HUES64 (cell line): ENCODE data around the gene BDKRB1. TPM values are rescaled to one million over a fixed set of nuclear protein-coding genes. Genes with fewer than 3 reads are reported as not detected.

ENCODE experiments used
- H3K27ac ChIP-seq: 2 replicates; pipeline ENCODE4 v1.7.0; 2013; ENCODE audit warnings: low read depth, low read length, inconsistent platforms
- H3K27me3 ChIP-seq: 2 replicates; pipeline ENCODE4 v1.6.1; 2013; ENCODE audit warnings: mild to moderate bottlenecking, low read length; ENCODE audit not compliant: insufficient read depth
- H3K36me3 ChIP-seq: 2 replicates; pipeline ENCODE4 v1.6.1; 2013; ENCODE audit warnings: mild to moderate bottlenecking, low read length; ENCODE audit not compliant: insufficient read depth
- H3K4me1 ChIP-seq: 2 replicates; pipeline ENCODE4 v1.6.1; 2013; ENCODE audit warnings: mild to moderate bottlenecking, low read length, moderate library complexity; ENCODE audit not compliant: insufficient read depth
- H3K4me3 ChIP-seq: 2 replicates; pipeline ENCODE4 v1.5.1; 2013; ENCODE audit warnings: mild to moderate bottlenecking, low read length, moderate library complexity
- H3K9ac ChIP-seq: 2 replicates; pipeline ENCODE4 v1.6.1; 2013; ENCODE audit warnings: mild to moderate bottlenecking, low read depth, low read length
- H3K9me3 ChIP-seq: 2 replicates; pipeline ENCODE4 v1.6.1; 2013; ENCODE audit warnings: low read depth, low read length; ENCODE audit not compliant: insufficient read depth
- WGBS: fragments of 150-250, 120-280 bp; methylation state at CpG from one replicate; pipeline ENCODE4 v1.1.7; 2013; ENCODE audit warnings: missing lambda C conversion rate; 5-methylcytosine and 5-hydroxymethylcytosine counted together
- polyA plus RNA-seq, 2 experiments: library from polyadenylated mRNA; stranded (reverse); fragments of 50-300 nt; gene quantifications; one replicate each; pipeline ENCODE4 v1.2.3, GENCODE V29; 2013

The BDKRB1 gene
- polyA plus RNA-seq (2013, experiment 1 of 2) = not detected
- 0.44 TPM for polyA plus RNA-seq (2013, experiment 2 of 2)

DNA sequence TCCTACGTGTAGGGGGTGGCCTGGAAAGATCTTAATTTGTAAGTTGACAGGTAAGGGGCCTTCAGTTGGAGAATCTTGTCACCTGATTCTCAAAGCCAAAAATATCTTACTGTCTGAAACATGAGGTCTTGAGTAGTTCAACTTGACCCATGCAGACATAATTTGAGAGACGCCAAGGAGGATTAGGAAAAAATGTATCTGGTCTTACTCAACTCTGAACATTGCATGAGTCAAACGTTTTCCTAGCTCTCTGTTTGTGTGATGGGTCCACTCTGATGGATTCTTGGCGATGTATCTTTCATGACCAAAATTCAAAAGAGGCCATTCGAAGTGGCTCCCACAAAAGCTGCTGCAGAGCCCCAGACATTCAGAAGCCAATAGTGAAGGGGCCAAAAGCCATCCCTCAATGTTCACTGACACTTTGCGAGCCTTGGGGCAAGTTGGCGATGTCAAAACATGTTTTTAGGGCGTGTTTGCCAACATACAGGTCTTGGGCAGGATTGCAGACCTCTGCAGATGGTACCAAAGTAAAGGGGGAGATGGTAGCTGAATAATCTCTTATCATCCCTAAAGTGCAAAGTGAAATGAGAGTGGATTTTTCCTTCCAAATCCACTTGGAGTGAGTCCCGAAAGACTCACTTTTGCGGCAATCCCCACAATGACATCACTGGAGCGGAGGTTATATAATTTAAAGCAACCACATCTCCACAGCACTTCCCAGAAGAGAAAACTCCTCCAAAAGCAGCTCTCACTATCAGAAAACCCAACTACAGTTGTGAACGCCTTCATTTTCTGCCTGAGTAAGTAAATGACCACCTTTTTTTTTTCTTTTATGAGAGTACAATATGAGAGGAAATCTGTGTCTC is at the start of gene BDKRB1:
Gene BDKRB1 (plus strand): TSS at position 710 of the 866 bp plus-strand sequence. CDS start 7,473 bp downstream, outside the sequence.
- WGBS = 93% methylated on average over 12 of the region's 12 CpGs
- no peak within 1 kb of the TSS for H3K27ac ChIP-seq
- H3K4me3 ChIP-seq = no peak within 1 kb of the TSS
- H3K9ac ChIP-seq = no peak within 1 kb of the TSS
- H3K36me3 ChIP-seq = no peaks in the 10 kb centered on the region
- H3K4me1 ChIP-seq = peaks cover 5% of the 10 kb centered on the region; the same call in 1 of the 2 replicates
- H3K9me3 ChIP-seq = peaks cover 3% of the 10 kb centered on the region; the same call in 1 of the 2 replicates
- H3K27me3 ChIP-seq = no peaks in the 10 kb centered on the region

- WGBS = 81% methylated on average over 8 of the region's 8 CpGs
- peaks cover 26% of the 10 kb centered on the region for H3K27me3 ChIP-seq
- H3K9me3 ChIP-seq = no peaks in the 10 kb centered on the region
- H3K36me3 ChIP-seq = no peaks in the 10 kb centered on the region
- H3K4me1 ChIP-seq = peaks cover 20% of the 10 kb centered on the region; the same call in 1 of the 2 replicates
- no peak overlapping the region for H3K4me3 ChIP-seq
- H3K9ac ChIP-seq = no peak overlapping the region
- no peak overlapping the region for H3K27ac ChIP-seq
These were observed 49.5 kb upstream of the BDKRB1 start for GRCh38 chr14:96206461-96206860.

DNA sequence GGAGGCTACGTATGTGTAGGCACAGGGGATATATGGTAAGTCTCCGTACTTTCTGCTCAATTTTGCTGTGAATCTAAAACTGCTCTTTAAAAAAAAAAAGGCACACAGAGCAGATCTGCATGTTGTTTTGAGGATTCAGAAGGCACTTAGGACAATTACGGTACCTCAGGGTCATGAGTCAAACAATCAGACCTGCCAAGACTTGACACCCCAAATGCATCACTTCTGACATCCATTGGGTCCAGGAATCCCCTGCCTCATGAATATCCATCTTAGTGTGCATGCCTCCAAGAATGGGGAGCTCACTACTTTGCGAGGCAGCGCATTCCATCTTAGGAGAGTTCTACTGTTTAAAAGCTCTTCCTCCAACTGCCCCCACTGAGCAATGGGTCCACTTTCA is 48.3 kb upstream of the BDKRB1 start:
- Histone ChIP-seq H3K27ac (no peak overlapping the region), H3K9ac (no peak overlapping the region), H3K36me3 (no peaks in the 10 kb centered on the region), H3K4me1 (peaks cover 20% of the 10 kb centered on the region; the same call in 1 of the 2 replicates), H3K9me3 (no peaks in the 10 kb centered on the region), H3K4me3 (no peak overlapping the region), H3K27me3 (peaks cover 26% of the 10 kb centered on the region)
- 94% methylated on average over 5 of the region's 5 CpGs for WGBS

DNA sequence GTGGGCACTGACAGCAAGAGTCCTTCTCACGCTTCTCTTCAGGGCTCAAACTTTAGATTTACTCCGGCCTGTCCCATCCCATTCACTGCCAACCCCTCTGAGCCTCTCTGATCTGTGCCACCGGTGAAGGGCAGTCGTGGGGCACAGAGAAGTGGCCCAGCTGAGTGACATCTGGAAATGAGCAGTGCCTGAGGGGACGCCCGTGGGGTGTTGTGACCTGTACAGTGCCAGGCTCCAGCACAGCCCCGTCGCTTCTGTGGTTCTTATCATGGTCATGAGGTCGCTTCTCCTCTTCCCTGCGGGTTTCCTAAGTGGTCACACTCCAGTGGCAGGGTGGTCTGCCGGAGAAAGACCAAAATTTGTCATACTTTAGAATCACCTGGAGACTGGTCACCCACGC is 47.3 kb upstream of the BDKRB1 start:
- H3K36me3 ChIP-seq = no peaks in the 10 kb centered on the region
- no peak overlapping the region for H3K9ac ChIP-seq
- peaks cover 21% of the 10 kb centered on the region for H3K27me3 ChIP-seq
- no peak overlapping the region for H3K4me3 ChIP-seq
- H3K4me1 ChIP-seq = peaks cover 20% of the 10 kb centered on the region; the same call in 1 of the 2 replicates
- no peaks in the 10 kb centered on the region for H3K9me3 ChIP-seq
- H3K27ac ChIP-seq = no peak overlapping the region
- 94% methylated on average over 12 of the region's 12 CpGs for WGBS

DNA sequence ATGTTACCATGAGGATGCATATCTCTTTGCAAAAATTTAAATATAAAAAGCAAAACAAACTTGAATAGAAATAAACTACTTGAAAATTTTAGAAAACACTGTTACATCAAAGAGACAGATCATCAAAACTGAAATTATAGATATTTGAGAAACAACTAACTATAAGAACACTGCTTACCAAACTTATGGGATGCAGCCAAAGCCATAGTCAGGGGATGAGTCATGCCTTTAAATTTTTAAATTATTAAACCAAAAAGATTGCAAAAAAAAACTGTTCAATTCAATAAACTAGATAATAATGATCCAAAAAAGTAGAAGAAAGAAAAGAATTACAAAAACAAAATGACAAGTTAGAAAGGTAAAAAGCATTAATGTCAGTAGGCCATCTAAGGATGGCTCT is 43.9 kb upstream of the BDKRB1 start:
- no peak overlapping the region for H3K9ac ChIP-seq
- H3K9me3 ChIP-seq = no peaks in the 10 kb centered on the region
- no peaks in the 10 kb centered on the region for H3K27me3 ChIP-seq
- no peak overlapping the region for H3K4me3 ChIP-seq
- H3K4me1 ChIP-seq = no peaks in the 10 kb centered on the region
- H3K27ac ChIP-seq = no peak overlapping the region
- H3K36me3 ChIP-seq = no peaks in the 10 kb centered on the region

DNA sequence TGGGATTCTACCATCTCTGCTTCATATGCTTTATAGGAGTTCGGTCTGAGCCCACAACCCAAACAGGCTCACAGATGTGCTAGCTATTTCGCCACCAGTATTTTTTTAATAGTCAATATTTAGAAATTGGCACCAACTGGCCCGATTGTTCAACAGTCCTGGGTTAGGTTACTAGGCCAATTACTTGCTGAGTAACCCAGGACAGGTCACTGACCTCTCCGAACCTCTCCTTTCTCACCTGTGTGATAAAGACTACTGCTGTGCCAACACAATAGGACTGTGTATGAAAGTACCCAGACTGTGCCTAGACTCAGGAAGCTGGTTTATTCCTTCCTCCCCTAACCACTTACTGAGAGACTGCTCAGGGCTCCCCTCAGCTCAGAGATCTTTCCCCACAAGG is 43.1 kb upstream of the BDKRB1 start:
- 90% methylated on average over 4 of the region's 4 CpGs for WGBS
- Histone ChIP-seq H3K9me3 (no peaks in the 10 kb centered on the region), H3K27ac (no peak overlapping the region), H3K4me1 (no peaks in the 10 kb centered on the region), H3K4me3 (no peak overlapping the region), H3K36me3 (no peaks in the 10 kb centered on the region), H3K27me3 (no peaks in the 10 kb centered on the region), H3K9ac (no peak overlapping the region)

- Histone ChIP-seq H3K9ac (no peak overlapping the region), H3K4me3 (no peak overlapping the region), H3K36me3 (no peaks in the 10 kb centered on the region), H3K27ac (no peak overlapping the region), H3K27me3 (no peaks in the 10 kb centered on the region), H3K9me3 (no peaks in the 10 kb centered on the region), H3K4me1 (no peaks in the 10 kb centered on the region)
- 90% methylated on average over 10 of the region's 10 CpGs for WGBS
These were observed 42.0 kb upstream of the BDKRB1 start for GRCh38 chr14:96213871-96214465.

GRCh38 chr14:96214793-96215192 is 41.2 kb upstream of the BDKRB1 start:
- no peaks in the 10 kb centered on the region for H3K36me3 ChIP-seq
- no peak overlapping the region for H3K27ac ChIP-seq
- H3K27me3 ChIP-seq = no peaks in the 10 kb centered on the region
- H3K4me1 ChIP-seq = no peaks in the 10 kb centered on the region
- 95% methylated on average over 3 of the region's 4 CpGs for WGBS
- no peak overlapping the region for H3K4me3 ChIP-seq
- no peaks in the 10 kb centered on the region for H3K9me3 ChIP-seq
- no peak overlapping the region for H3K9ac ChIP-seq

- Histone ChIP-seq H3K36me3 (no peaks in the 10 kb centered on the region), H3K4me1 (no peaks in the 10 kb centered on the region), H3K27ac (no peak overlapping the region), H3K9me3 (no peaks in the 10 kb centered on the region), H3K9ac (no peak overlapping the region), H3K4me3 (no peak overlapping the region), H3K27me3 (no peaks in the 10 kb centered on the region)
- 91% methylated on average over 7 of the region's 7 CpGs for WGBS
These were observed 40.4 kb upstream of the BDKRB1 start for GRCh38 chr14:96215452-96216244.

DNA sequence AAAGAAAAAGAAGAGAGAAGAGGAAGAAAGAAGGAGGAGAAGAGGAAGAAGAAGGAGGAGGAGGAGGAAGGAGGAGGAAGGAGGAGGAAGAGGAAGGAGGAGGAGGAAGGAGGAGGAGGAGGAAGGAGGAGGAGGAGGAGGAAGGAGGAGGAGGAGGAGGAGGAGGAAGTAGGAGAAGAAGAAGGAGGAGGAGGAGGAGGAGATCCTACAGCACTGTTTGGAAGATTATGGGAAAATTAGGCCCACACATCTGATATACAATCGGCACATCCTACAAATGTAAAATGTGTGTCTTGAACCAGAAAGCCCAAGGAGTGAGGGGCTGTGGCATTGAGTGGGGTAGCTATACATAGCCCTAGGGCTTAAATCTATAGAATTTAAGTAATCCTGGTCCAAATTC is 39.4 kb upstream of the BDKRB1 start:
- 83% methylated on average over 1 of the region's 1 CpG for WGBS
- Histone ChIP-seq H3K27me3 (no peaks in the 10 kb centered on the region), H3K27ac (no peak overlapping the region), H3K9ac (no peak overlapping the region), H3K9me3 (no peaks in the 10 kb centered on the region), H3K36me3 (no peaks in the 10 kb centered on the region), H3K4me1 (no peaks in the 10 kb centered on the region), H3K4me3 (no peak overlapping the region)

GRCh38 chr14:96217376-96217913 is 38.6 kb upstream of the BDKRB1 start:
- 88% methylated on average over 8 of the region's 8 CpGs for WGBS
- Histone ChIP-seq H3K4me3 (no peak overlapping the region), H3K9me3 (no peaks in the 10 kb centered on the region), H3K9ac (no peak overlapping the region), H3K4me1 (no peaks in the 10 kb centered on the region), H3K36me3 (no peaks in the 10 kb centered on the region), H3K27me3 (no peaks in the 10 kb centered on the region), H3K27ac (no peak overlapping the region)
